ENCODE results near the gene LRPPRC. TPM values are rescaled to one million over a fixed set of nuclear protein-coding genes. Genes with fewer than 3 reads are reported as not detected.

LRPPRC gene
- total and polyA plus RNA-seq, 2 donors (not counting 1 experiment from before 2014, with no cell fraction given), result 54.6 to 70.4 TPM

DNA sequence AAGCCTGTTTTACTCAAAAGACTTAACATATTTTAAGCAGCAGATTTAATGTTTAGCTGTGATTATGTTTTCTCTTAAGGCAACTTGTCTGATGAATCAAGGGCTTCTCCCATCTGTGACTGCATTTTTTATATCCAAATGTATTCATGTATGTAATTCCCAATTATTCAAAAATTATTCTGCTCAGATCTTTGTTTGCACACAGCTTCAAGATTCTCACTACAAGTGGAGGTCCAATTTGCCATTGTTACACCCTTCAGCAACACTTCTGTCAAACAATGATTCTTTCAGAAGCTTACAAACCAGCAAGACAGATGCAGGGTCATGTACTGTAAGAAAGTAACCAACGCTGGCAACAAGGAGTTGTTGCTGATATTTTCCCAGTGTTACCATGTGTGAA is 5.9 kb upstream of the LRPPRC start:
- Histone ChIP-seq H3K4me2 (ENCODE audit: extremely low read depth, insufficient read depth, low read length) (no peak overlapping the region), H3K27me3 (ENCODE audit: control insufficient read depth, insufficient read depth, low read length) (no peaks in the 10 kb centered on the region), H2AFZ (ENCODE audit: low read length) (no peak overlapping the region), H3K79me2 (ENCODE audit: control insufficient read depth, insufficient read depth, low read length) (no peaks in the 10 kb centered on the region), H3K9ac (ENCODE audit: insufficient read depth, low read length) (no peak overlapping the region), H3K9me3 (ENCODE audit: control insufficient read depth, insufficient read depth, low read depth, low read length) (no peaks in the 10 kb centered on the region), H3K27ac (ENCODE audit: insufficient read depth, low read length) (no peak overlapping the region), H3K36me3 (ENCODE audit: control insufficient read depth, insufficient read depth, low read length) (no peaks in the 10 kb centered on the region), H4K20me1 (ENCODE audit: control insufficient read depth, extremely low read depth, insufficient read depth, low read length) (no peaks in the 10 kb centered on the region), H3K4me3 (replicated peaks in 1 of 4; ENCODE audit: control extremely low read depth in 1 of 4, insufficient read depth in 1 of 4, low read depth in 3 of 4, low read length in 4 of 4) (no peak overlapping the region), H3K4me1 (ENCODE audit: control insufficient read depth, extremely low read depth, insufficient read depth, low read length) (no peaks in the 10 kb centered on the region)
- DNase-seq (ENCODE audit: low read depth in 2 of 2), result no peak
- TF ChIP-seq, protein P1, sequence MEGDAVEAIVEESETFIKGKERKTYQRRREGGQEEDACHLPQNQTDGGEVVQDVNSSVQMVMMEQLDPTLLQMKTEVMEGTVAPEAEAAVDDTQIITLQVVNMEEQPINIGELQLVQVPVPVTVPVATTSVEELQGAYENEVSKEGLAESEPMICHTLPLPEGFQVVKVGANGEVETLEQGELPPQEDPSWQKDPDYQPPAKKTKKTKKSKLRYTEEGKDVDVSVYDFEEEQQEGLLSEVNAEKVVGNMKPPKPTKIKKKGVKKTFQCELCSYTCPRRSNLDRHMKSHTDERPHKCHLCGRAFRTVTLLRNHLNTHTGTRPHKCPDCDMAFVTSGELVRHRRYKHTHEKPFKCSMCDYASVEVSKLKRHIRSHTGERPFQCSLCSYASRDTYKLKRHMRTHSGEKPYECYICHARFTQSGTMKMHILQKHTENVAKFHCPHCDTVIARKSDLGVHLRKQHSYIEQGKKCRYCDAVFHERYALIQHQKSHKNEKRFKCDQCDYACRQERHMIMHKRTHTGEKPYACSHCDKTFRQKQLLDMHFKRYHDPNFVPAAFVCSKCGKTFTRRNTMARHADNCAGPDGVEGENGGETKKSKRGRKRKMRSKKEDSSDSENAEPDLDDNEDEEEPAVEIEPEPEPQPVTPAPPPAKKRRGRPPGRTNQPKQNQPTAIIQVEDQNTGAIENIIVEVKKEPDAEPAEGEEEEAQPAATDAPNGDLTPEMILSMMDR (conservative IDR thresholded peaks at IDR 0.05 in 1 of 2, IDR thresholded peaks at IDR 0.05 in 1 of 2; ENCODE audit: low read depth in 1 of 2, low read length in 2 of 2), result no peak
- TF ChIP-seq EZH2 (IDR thresholded peaks at IDR 0.05; ENCODE audit: low read length, missing control alignments), result no peak

DNA sequence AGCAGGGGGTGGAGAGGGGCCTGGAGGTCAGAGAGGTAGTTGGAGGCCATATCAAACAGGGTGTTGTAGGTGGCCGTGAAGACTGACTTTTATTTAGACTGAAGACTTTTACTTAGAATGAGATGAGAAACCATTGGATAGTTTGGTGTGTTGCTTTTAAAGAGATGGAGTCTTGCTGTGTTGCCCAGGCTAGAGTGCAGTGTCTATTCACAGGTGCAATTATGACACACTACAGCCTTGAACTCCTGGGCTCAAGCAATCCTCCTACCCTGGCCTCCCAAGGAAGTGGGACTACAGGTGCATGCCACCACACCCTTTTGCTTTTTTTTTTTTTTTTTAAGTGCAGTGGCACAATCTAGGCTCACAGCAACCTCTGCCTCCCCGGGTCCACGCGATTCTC is 2.5 kb upstream of the LRPPRC start:
- no peak overlapping the region for H2AFZ ChIP-seq (ENCODE audit: low read length)
- H3K9ac ChIP-seq (ENCODE audit: insufficient read depth, low read length), result no peak overlapping the region
- no peaks in the 10 kb centered on the region for H3K9me3 ChIP-seq (ENCODE audit: control insufficient read depth, insufficient read depth, low read depth, low read length)
- H3K4me3 ChIP-seq (replicated peaks in 1 of 4; ENCODE audit: control extremely low read depth in 1 of 4, insufficient read depth in 1 of 4, low read depth in 3 of 4, low read length in 4 of 4), result no peak overlapping the region
- no peaks in the 10 kb centered on the region for H3K4me1 ChIP-seq (ENCODE audit: control insufficient read depth, extremely low read depth, insufficient read depth, low read length)
- H3K36me3 ChIP-seq (ENCODE audit: control insufficient read depth, insufficient read depth, low read length), result no peaks in the 10 kb centered on the region
- peaks cover 26% of the 10 kb centered on the region for H3K79me2 ChIP-seq (ENCODE audit: control insufficient read depth, insufficient read depth, low read length)
- DNase-seq (ENCODE audit: low read depth in 2 of 2), result no peak
- H4K20me1 ChIP-seq (ENCODE audit: control insufficient read depth, extremely low read depth, insufficient read depth, low read length), result no peaks in the 10 kb centered on the region
- no peak overlapping the region for H3K4me2 ChIP-seq (ENCODE audit: extremely low read depth, insufficient read depth, low read length)
- no peaks in the 10 kb centered on the region for H3K27me3 ChIP-seq (ENCODE audit: control insufficient read depth, insufficient read depth, low read length)
- H3K27ac ChIP-seq (ENCODE audit: insufficient read depth, low read length), result no peak overlapping the region
- TF ChIP-seq EZH2 (IDR thresholded peaks at IDR 0.05; ENCODE audit: low read length, missing control alignments), result no peak
- TF ChIP-seq, protein P1 (conservative IDR thresholded peaks at IDR 0.05 in 1 of 2, IDR thresholded peaks at IDR 0.05 in 1 of 2; ENCODE audit: low read depth in 1 of 2, low read length in 2 of 2), result no peak

DNA sequence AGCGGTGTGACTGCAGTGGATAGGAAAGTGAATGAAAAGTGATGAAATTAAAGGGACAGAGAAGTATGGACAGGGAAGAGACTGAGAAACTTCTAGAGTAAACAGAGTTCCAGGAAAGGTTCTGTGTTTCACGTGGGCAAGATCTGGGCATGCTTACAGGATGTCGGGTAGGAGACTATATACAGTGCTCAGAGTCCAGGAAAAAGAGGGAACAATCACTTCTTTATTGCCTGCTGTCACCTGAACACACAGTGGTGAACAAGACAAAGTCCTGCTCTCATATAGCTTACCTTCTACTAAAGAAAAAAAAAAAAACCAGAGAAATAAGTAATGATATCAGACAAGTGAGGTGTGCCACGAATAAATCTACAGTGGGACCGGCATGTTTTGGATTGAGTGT is 2.4 kb downstream of the LRPPRC start:
- Histone ChIP-seq H3K4me3 (replicated peaks in 1 of 4; ENCODE audit: control extremely low read depth in 1 of 4, insufficient read depth in 1 of 4, low read depth in 3 of 4, low read length in 4 of 4) (no peak overlapping the region), H2AFZ (ENCODE audit: low read length) (no peak overlapping the region), H3K36me3 (ENCODE audit: control insufficient read depth, insufficient read depth, low read length) (peaks cover 2% of the 10 kb centered on the region), H3K4me1 (ENCODE audit: control insufficient read depth, extremely low read depth, insufficient read depth, low read length) (no peaks in the 10 kb centered on the region), H3K9me3 (ENCODE audit: control insufficient read depth, insufficient read depth, low read depth, low read length) (no peaks in the 10 kb centered on the region), H3K9ac (ENCODE audit: insufficient read depth, low read length) (no peak overlapping the region), H3K4me2 (ENCODE audit: extremely low read depth, insufficient read depth, low read length) (no peak overlapping the region), H3K27me3 (ENCODE audit: control insufficient read depth, insufficient read depth, low read length) (no peaks in the 10 kb centered on the region), H3K79me2 (ENCODE audit: control insufficient read depth, insufficient read depth, low read length) (peaks cover 69% of the 10 kb centered on the region), H3K27ac (ENCODE audit: insufficient read depth, low read length) (no peak overlapping the region), H4K20me1 (ENCODE audit: control insufficient read depth, extremely low read depth, insufficient read depth, low read length) (no peaks in the 10 kb centered on the region)
- DNase-seq (ENCODE audit: low read depth in 2 of 2), result no peak
- no peak for TF ChIP-seq EZH2 (IDR thresholded peaks at IDR 0.05; ENCODE audit: low read length, missing control alignments)
- TF ChIP-seq, protein P1 (conservative IDR thresholded peaks at IDR 0.05 in 1 of 2, IDR thresholded peaks at IDR 0.05 in 1 of 2; ENCODE audit: low read depth in 1 of 2, low read length in 2 of 2), result no peak
